Renal pelvis (tissue), 4 donors: ENCODE data around the gene REXO5. TPM values are rescaled to one million over a fixed set of nuclear protein-coding genes. Genes with fewer than 3 reads are reported as not detected.
A peak's percentile ranks its signal among the peaks of the same experiment; 100 is the strongest.

Experiments
- DNase-seq: peaks from one replicate; pipeline ENCODE4 v3.0.0-alpha.2; 2013
- polyA plus RNA-seq, 3 donors: library from polyadenylated mRNA; unstranded; fragments of 120-200 nt; gene quantifications; one replicate each; pipeline ENCODE4 v1.2.1, GENCODE V29; 2013; ENCODE audit not compliant: insufficient read length in 3 of 3

Gene REXO5
- polyA plus RNA-seq, 3 donors = 5.3 to 8.5 (median 5.5) TPM

DNA sequence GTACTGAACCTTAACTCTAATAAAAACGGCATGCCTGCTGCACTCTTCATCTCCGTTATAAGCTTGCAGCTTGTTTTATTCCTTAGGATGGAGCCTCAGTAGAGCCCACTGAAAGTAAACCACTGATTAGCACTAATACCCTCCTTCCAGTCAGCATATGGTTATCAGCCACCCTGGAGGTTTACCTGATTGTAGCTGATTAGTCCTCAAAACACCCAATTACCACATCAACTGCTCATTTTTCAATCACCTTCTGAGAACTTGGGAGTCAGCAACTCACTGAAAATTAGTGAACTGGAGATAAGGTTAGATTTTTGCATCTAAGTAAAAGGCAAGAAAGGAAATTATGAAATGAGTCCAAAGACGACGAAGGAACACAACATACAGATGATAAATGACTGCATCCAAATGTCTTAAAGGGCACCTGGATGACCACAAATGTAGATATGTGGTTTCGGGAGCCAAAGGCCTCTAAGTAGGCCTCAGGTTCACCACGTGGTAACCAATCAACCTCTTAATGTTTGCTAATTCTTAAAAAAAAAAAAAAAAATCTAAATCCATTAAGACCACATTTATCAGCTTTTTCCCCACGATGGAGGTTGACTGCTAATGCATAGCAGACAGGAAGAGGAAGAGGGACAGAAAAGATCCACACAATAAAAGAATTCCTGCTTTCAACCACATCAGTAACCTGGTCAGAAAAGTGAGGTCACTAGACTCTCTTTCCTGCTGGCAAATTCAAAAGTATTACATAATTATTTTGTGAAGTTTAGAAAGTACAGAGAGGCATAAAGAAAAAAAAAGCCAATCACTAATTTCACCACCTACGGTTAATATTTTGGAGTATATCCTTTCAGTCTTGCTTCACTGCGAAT lies 65.9 kb downstream of the REXO5 start:
- no peak for DNase-seq

DNA sequence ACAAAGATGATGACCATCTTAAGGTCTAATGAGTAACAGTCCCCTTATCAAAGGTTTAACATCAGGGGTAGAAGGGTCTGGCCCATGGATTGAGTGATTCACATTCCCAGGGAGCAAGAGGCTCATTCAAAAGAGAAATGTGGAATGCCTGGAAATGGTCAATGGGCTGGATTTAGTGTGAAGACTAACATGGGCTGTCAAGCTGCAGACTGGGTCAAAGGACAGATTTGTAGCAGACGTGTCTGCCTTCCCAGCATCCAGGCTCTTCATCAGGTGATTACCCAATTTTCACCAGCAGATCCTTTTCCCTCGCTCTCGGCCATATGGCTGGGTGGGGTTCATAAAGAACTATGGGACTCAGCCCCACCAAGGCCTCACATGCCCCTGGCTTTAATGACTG lies 67.0 kb downstream of the REXO5 start:
- DNase-seq = no peak

DNA sequence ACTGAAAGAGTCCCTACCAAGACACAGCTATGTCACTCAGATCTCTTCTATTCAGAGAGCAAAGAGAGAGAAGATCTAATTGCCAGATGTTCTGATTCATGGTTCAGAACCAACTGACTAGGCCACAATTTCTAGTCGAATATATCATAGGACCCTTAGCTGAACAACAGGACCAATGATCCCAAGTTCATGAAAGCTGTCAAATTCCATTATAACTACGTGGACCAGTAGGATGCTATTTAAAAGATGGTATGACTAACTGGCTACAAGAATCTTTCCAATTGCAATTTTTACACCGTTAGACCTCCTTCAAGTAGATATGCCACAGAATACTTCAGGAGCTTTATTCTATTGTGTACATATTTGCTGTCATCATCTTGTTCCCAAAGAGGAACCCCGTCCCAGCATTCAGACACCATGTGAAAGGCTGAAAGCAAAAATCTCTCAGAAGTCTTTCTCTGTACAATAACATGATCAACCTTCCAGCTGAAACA lies 67.8 kb downstream of the REXO5 start:
- no peak for DNase-seq

DNA sequence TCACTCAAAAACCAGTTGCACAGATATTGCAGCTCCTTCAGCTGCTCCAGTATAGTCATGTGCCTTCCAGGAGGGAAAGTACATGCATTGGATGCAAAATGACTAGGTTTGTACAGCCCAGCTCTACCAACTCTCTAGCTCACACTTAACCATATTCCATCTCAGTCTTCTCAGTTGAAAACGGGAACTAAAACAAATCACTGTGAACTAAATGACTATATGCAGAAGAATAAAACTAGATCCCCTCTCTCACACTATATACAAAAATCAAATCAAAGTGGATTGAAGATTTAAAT lies 69.0 kb downstream of the REXO5 start:
- DNase-seq = no peak

DNA sequence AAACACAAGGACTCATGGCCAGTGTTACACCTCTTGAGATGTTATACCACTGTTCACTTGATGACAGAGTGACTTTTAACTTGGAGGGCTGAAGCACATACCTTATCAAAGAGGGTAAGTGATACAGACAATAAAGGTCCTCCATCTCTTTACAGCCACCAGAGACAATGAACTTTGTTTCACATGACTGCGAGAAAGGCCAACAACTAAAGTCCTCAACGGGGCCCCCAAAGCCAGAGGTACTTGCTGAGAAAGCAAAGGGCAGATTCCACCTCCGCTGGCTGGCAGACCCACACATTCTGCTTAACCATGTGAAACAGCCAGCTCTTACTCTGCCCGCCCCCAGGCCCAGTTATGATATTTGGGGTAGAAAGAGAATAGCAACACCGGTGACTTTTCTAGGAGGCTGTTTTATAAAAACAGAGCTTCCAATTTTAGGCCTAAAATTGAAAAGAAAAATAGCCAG lies 72.4 kb downstream of the REXO5 start:
- peak; percentile 59 for DNase-seq

DNA sequence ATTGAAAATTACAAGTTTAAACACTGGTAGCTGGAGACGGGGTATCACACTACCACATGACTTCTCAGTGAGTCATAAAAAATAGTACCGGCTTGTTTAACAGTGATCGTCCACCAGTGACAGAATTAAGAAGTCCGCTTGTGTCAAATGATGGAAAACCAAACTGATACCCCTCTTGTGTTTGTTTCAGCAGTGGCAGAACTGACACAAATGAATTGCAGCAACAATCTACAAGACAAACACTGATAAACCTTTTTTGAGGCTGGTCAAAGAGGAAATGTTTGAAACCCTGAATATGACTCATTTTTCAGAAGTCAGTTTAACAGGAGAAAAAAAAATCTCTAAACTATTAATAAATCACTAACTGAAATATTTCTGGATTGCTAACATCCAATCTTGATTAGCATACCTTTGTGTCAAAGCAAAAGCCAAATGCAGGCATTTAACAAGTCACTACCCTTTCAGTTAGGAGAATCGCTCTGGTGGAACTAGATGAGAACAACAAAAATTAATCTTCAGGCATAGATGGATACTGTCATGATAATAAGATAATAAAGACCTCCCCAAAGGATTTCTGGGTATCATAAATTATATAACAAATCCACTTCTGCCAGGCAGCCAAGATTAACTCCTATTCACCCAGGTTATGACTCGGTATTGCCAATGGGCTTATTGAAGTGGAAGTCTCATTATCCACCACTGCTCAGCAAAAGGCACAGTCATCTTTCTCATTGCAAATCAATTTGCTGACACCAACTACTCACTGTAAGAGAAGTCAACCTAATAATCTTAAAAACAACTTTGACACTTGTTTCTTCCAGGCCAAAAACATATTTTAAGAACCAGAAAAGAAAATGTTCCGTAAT lies 73.1 kb downstream of the REXO5 start:
- DNase-seq = no peak

DNA sequence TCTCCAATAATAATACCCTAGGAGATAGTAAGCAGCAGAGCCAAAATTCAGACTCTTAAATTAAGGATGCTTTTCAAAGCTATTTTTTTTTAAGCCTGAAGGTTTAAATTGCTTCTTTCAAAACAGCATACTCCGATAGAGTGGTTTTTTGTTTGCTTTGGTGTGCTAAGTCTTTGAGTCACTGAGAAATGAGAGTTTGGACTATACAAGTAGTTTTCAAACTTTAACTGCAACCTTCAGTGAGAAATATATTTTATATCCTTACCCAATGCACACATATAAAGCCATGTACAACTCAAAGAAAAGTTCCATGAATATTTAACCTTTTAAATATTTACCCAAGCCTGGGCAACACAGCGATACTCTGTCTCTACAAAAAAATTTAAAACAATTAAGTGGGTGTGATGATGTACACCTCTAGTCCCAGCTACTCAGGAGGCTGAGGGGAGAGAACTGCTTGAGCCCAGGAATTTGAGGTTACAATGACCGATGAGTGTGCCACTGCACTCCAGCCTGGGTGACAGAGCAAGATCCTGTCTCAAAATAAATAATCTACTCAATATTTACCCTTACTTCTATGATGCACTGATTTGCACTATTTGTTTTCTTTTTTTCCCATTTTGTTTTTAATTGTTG lies 74.7 kb downstream of the REXO5 start:
- no peak for DNase-seq

DNA sequence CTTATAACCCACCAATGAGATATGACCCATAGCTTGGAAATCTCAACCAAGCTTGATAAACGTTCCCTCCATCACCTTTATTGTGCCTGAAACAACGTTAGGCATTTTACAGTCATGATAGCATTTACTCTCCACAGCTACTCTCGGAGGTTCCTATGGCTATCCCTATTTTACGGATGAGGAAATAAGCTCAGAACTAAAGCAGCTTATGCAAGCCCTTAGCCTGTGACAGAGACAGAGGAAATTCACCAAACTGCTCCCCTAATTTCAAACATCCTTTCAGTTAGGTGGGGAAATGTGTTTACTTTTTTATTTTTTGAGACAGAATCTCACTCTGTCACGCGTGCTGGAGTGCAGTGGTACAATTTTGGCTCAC lies 75.2 kb downstream of the REXO5 start:
- DNase-seq = no peak

DNA sequence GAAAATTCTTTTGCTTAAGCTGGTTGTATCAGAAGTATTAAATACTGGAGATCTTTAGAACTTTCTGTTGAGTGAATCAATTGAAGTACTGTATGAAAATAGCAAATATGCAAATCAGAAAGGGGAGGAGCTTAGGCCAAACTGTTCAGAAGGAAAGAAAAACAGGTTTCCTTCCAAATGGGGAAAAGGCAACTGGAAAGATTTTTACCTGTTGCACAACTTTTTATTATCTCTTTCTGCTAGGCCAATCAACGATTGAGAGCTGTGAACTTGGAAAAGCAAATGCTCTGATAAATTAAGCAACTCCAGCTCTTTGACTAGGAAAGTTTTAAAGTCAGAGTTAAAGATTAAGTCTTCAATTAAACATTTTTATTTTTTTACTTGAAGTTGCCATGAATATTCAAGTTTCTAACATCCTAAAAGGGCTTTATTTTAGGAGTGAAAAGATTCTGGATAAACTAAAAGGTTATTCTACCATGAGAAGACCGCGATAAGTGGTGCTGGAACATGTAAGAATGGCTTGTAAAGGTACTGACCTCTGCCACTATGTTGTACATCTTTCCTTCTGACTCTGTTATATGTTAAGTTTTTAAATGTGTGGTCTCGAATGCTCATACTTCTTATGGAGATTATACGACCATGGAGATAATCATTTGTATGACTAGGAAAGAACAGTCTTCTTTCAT lies 77.4 kb downstream of the REXO5 start:
- DNase-seq = no peak

DNA sequence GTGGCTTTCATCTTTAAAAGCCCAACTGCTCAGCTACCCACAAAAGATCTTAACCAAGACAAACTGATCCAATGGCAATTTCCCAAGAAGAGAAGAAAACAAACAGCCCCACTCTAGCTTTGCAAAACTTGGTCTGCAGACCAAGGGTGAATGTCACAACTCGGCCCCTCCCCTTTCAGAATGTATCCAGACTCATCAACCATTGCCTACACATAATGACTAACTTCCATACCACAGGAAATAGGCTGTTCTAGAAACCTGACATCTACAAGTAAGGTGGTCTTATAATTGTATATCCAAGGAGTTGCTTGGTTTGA lies 77.9 kb downstream of the REXO5 start:
- DNase-seq = no peak

DNA sequence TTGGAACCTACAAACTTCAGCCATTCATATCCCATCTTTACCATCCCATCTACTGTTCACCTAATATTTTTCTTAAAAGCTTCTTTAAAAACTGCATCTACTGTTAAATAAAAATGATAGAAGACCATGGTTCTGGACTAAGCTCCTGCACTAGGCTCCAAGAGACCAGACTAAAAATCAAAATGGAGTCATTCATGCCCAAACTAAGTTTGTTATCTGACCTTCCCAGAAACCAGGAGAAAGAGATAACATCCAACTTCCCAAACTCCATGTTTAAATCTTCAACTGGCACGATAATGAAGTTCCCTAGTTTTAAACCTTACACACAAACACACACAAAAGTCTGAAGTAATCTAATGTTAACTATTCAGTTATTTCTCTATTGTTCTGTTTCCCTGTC lies 80.0 kb downstream of the REXO5 start:
- no peak for DNase-seq

DNA sequence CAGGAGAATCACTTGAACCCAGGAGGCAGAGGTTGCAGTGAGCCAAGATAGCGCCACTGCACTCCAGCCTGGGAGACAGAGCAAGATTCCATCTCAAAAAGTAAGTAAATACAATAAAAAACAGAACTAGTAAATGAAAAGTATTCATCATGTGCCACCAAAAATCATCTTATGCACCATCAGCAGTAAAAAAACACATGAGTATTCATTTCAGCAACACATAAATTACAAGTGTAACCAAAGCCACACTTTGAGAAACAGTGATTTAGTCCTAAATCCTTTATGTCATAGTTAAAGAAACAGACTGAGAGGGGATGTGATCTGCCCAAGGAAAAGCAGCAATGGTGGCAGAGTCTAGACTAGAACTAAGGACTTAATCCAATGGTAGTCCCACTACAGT lies 80.9 kb downstream of the REXO5 start:
- no peak for DNase-seq

DNA sequence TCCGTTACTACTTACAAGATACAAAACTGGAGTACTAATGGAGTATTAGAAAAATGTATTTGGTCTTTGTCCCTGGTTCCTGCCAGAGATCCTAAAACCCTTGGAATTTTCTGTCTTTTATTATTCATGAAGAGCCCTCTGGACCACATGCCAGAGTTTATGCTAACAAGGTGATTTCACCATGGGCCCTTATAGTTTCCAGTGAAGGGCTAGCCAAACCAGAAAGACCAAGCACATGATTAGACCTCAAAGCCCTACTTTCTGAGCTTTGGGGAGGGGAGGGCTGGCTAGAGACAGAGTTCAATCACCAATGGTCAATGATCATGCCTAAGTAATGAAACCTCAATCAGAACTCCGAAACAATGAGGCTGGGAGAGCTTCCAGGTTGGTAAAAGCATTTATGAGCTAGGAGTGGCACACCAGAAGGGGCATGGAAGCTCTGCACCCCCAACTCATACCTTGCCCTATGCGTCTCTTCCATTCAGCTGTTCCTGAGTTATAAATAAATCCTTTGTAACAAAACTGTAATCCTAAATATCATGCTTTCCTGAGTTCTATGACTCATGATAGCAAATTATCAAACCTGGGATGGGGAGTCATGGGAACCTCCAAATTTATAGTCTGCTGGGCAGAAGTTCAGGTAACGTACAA lies 83.4 kb downstream of the REXO5 start:
- DNase-seq = no peak

DNA sequence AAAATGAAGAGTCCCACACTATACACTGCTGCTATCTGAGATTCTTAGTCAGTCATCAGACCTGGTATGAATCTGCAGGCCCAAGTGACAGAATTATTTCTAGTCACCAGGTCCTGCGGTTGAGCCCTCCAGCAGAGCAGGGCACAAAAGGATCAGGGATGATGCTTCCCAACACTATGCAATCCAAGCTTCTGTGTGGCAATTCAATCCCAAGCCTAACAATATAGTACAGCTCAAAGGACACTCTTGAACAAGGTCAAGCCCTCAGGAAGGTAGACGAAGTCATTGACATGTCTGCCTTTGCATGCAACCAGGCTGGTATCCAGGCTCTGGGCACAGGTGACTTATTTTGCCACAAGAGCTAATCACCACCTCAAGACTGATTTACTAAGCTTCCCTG lies 88.1 kb downstream of the REXO5 start:
- DNase-seq = no peak

DNA sequence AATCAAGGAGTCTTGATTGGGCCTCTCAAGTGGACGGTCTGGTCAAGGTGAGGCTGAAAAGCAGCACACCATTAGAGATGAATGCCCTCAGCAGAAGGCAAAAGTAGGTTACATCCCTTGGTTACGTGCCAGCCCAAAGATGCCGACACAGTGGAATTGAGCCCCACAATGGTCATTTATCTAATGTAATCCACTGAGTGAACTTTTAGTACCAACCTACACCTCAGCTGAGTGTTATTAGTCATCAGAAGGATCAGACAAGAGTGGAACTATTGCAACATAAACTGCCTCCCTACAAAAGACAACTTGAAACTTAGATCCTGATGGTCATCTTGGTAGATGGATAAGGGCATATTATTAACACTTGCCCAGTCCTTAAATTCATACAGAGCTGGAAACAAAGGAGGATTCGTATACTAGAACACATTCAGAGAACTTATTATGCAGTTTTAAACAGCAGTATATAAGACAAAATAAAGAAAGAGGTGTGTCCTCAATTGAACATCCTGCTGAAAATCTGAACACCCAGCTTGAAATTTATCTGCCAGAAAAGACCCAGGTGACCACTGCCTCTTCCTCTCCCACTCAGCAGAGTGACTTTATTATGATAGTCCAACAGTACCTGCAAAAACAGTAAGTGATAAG lies 91.0 kb downstream of the REXO5 start:
- DNase-seq = no peak

DNA sequence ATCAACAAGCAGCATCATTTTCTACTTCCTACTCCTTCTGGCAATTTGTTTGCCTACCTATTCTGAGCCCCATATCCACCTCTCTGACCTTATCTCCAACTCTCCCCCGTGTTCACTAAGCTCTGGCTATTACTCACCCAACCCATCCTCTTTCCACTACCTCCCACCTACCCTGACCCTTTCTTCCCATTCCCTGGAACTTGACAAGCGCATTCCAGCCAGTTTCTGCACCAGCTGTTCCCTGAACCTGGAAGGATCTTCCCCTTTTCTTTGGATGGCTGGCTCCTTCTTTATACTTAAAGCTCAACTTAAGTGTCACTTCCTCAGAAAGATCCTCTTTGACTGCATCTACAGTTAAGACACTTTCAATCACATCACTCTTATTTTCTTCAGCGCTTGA lies 91.6 kb downstream of the REXO5 start:
- no peak for DNase-seq

DNA sequence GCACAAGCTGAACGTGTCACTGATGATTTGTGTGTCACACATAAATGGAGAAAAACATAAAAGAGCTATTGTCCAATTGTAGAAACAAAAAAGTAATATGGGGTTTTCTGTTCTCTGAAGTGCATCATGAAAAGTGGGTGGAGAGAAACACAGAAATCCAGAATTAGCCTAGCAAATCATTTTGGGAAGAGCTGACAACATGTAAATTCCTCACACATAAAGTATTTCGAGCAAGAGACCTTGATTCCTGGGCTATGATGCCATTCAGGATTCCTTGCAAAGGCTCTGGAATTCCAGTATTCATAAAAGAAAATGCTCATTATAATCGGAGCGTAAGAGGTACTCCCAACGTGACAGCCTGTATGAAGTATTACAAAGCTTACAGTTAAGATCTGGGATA lies 92.7 kb downstream of the REXO5 start:
- no peak for DNase-seq
